ENCODE data around the gene ADAMTS17.

ADAMTS17 gene

GRCh38 chr15:100108846-100109245, 232.9 kb downstream of the ADAMTS17 start:
- DNase-seq (ENCODE audit: low read depth in 2 of 2), result no peak

- DNase-seq (ENCODE audit: low read depth in 2 of 2), result no peak
Measured at GRCh38 chr15:100108346-100108745, 233.4 kb downstream of the ADAMTS17 start.

- DNase-seq (ENCODE audit: low read depth in 2 of 2), result no peak
Measured at GRCh38 chr15:100107606-100108225, 234.1 kb downstream of the ADAMTS17 start.

GRCh38 chr15:100107151-100107550, 234.6 kb downstream of the ADAMTS17 start:
- DNase-seq (ENCODE audit: low read depth in 2 of 2), result no peak

GRCh38 chr15:100106732-100107131, 235.0 kb downstream of the ADAMTS17 start:
- DNase-seq (ENCODE audit: low read depth in 2 of 2), result no peak

GRCh38 chr15:100105101-100105500, 236.7 kb downstream of the ADAMTS17 start:
- no peak for DNase-seq (ENCODE audit: low read depth in 2 of 2)

- no peak for DNase-seq (ENCODE audit: low read depth in 2 of 2)
Measured at GRCh38 chr15:100104245-100104644, 237.5 kb downstream of the ADAMTS17 start.

GRCh38 chr15:100103828-100104227, 237.9 kb downstream of the ADAMTS17 start:
- DNase-seq (ENCODE audit: low read depth in 2 of 2), result no peak

- no peak for DNase-seq (ENCODE audit: low read depth in 2 of 2)
Measured at GRCh38 chr15:100101426-100102089, 240.2 kb downstream of the ADAMTS17 start.

GRCh38 chr15:100100926-100101325, 240.8 kb downstream of the ADAMTS17 start:
- no peak for DNase-seq (ENCODE audit: low read depth in 2 of 2)

- DNase-seq (ENCODE audit: low read depth in 2 of 2), result no peak
Measured at GRCh38 chr15:100099976-100100375, 241.8 kb downstream of the ADAMTS17 start.

GRCh38 chr15:100098705-100099104, 243.1 kb downstream of the ADAMTS17 start:
- no peak for DNase-seq (ENCODE audit: low read depth in 2 of 2)

GRCh38 chr15:100097342-100098127, 244.2 kb downstream of the ADAMTS17 start:
- DNase-seq (ENCODE audit: low read depth in 2 of 2), result no peak

- DNase-seq (ENCODE audit: low read depth in 2 of 2), result no peak
Measured at GRCh38 chr15:100096700-100097099, 245.1 kb downstream of the ADAMTS17 start.

- no peak for DNase-seq (ENCODE audit: low read depth in 2 of 2)
Measured at GRCh38 chr15:100096248-100096600, 245.6 kb downstream of the ADAMTS17 start.

GRCh38 chr15:100095541-100096247, 246.1 kb downstream of the ADAMTS17 start:
- no peak for DNase-seq (ENCODE audit: low read depth in 2 of 2)

- DNase-seq (ENCODE audit: low read depth in 2 of 2), result no peak
Measured at GRCh38 chr15:100094127-100094510, 247.7 kb downstream of the ADAMTS17 start.

- no peak for DNase-seq (ENCODE audit: low read depth in 2 of 2)
Measured at GRCh38 chr15:100093211-100094126, 248.3 kb downstream of the ADAMTS17 start.

- DNase-seq (ENCODE audit: low read depth in 2 of 2), result no peak
Measured at GRCh38 chr15:100092034-100092433, 249.7 kb downstream of the ADAMTS17 start.

- DNase-seq (ENCODE audit: low read depth in 2 of 2), result no peak
Measured at GRCh38 chr15:100090411-100090810, 251.4 kb downstream of the ADAMTS17 start.

Data from stimulated activated CD8-positive, alpha-beta memory T cell treated with anti-CD3 and anti-CD28 coated beads, Interleukin-7, amount 100 ng/mL, for 1 hour (primary cell).